AG08395 (cell line): ENCODE data around the gene LOX.
"Not testable (repeated sequence)": the region's sequence is repeated elsewhere in the genome, so short reads cannot be mapped to it uniquely, and the experiment has no call there.

Source experiments
- DNase-seq: peaks from one replicate; pipeline ENCODE4 v3.0.0; 2012; ENCODE audit warnings: mixed read lengths, low spot score

LOX gene

GRCh38 chr5:122099060-122099790 is 21.2 kb upstream of the LOX start:
- peak; percentile 45 for DNase-seq

- DNase-seq: no peak
Observed at GRCh38 chr5:122097391-122097790, 19.3 kb upstream of the LOX start.

GRCh38 chr5:122095158-122095557 is 17.1 kb upstream of the LOX start:
- no peak for DNase-seq

- not testable (repeated sequence) for DNase-seq
Observed at GRCh38 chr5:122094251-122094650, 16.2 kb upstream of the LOX start.

GRCh38 chr5:122093415-122094180 is 15.5 kb upstream of the LOX start:
- peak; percentile 78 for DNase-seq

GRCh38 chr5:122091936-122092600 is 14.0 kb upstream of the LOX start:
- peak; percentile 37 for DNase-seq

GRCh38 chr5:122089096-122090013 is 11.3 kb upstream of the LOX start:
- DNase-seq: peak; percentile 59

GRCh38 chr5:122085041-122085440 is 7.0 kb upstream of the LOX start:
- no peak for DNase-seq

- no peak for DNase-seq
Observed at GRCh38 chr5:122083535-122083934, 5.5 kb upstream of the LOX start.

GRCh38 chr5:122081541-122081940 is 3.5 kb upstream of the LOX start:
- no peak for DNase-seq

- DNase-seq: no peak
Observed at GRCh38 chr5:122077366-122078115, 518 bp downstream of the LOX start.

GRCh38 chr5:122076669-122077365 is 1.2 kb downstream of the LOX start:
- peak; percentile 58 for DNase-seq

GRCh38 chr5:122076050-122076461 is 2.0 kb downstream of the LOX start:
- no peak for DNase-seq

GRCh38 chr5:122073864-122074263 is 4.2 kb downstream of the LOX start:
- no peak for DNase-seq

- DNase-seq: no peak
Observed at GRCh38 chr5:122073018-122073417, 5.0 kb downstream of the LOX start.

GRCh38 chr5:122067390-122067789 is 10.7 kb downstream of the LOX start:
- no peak for DNase-seq

- DNase-seq: no peak
Observed at GRCh38 chr5:122064992-122065391, 13.1 kb downstream of the LOX start.

- DNase-seq: no peak
Observed at GRCh38 chr5:122063836-122064235, 14.2 kb downstream of the LOX start.

- DNase-seq: no peak
Observed at GRCh38 chr5:122062205-122062604, 15.9 kb downstream of the LOX start.

GRCh38 chr5:122056913-122057312 is 21.1 kb downstream of the LOX start:
- no peak for DNase-seq
